ENCODE results near the gene SKI. TPM values are rescaled to one million over a fixed set of nuclear protein-coding genes. Genes with fewer than 3 reads are reported as not detected.

The SKI gene
- total and polyA plus RNA-seq, 9 of the 15 experiments (the other 6 are each of a cell fraction or from before 2014, with no cell fraction given): 0.10 to 60.5 (median 4.6) TPM

GRCh38 chr1:2328676-2329455 is 100.7 kb downstream of the SKI start:
- peaks cover 0 to 61% of the 10 kb centered on the region in 2 experiments; a peak in 2 of 5 replicates for H3K4me1 ChIP-seq (replicated peaks in 1 of 2; ENCODE audit: control insufficient read depth in 2 of 2, insufficient read depth in 2 of 2, low read length in 2 of 2)
- POLR2A ChIA-PET: no interaction called here
- no peaks in the 10 kb centered on the region for H3K9me1 ChIP-seq (ENCODE audit: control insufficient read depth, insufficient read depth, low read length)
- H3K27me3 ChIP-seq (ENCODE audit: control insufficient read depth in 2 of 2, insufficient read depth in 2 of 2, low read length in 2 of 2): peaks cover 60 to 96% of the 10 kb centered on the region in 2 experiments
- 16% methylated on average over 24 of the region's 24 CpGs for WGBS (ENCODE audit: insufficient coverage, low coverage, missing lambda C conversion rate)
- TF ChIP-seq ZNF79 (CRISPR knock-in tag; IDR thresholded peaks at IDR 0.05; ENCODE audit: low read depth) (no peak), ZNF696 (CRISPR knock-in tag; conservative IDR thresholded peaks at IDR 0.05) (no peak), HDAC6 (IDR thresholded peaks at IDR 0.05; ENCODE audit: low read depth, low read length) (no peak), DLX4 (CRISPR knock-in tag; IDR thresholded peaks at IDR 0.05) (no peak), RBFOX2 (IDR thresholded peaks at IDR 0.05; ENCODE audit: low read depth, low read length) (no peak), PHTF2 (CRISPR knock-in tag; IDR thresholded peaks at IDR 0.05) (no peak), ETS1 (conservative IDR thresholded peaks at IDR 0.05; ENCODE audit: control insufficient read depth, low read depth, low read length) (no peak), ILF3 (IDR thresholded peaks at IDR 0.05; ENCODE audit: borderline replicate concordance) (no peak)
- peaks cover 13% of the 10 kb centered on the region; the same call in 1 of the 2 replicates for H4K20me1 ChIP-seq (replicated peaks; ENCODE audit: control insufficient read depth, insufficient read depth, low read length)
- H3K9me3 ChIP-seq (replicated peaks; ENCODE audit: control insufficient read depth, insufficient read depth, low read depth, low read length): no peaks in the 10 kb centered on the region
- H3K27ac ChIP-seq (ENCODE audit: extremely low read depth, low read depth, low read length): no peak overlapping the region
- intact Hi-C loops (cut with micrococcal nuclease): no loop called here
- no TSS peak for BruUV-seq (replicated peaks)
- no peak overlapping the region for H3K4me2 ChIP-seq (ENCODE audit: insufficient read depth, low read length)
- no peak for FAIRE-seq
- no peak; the same call in 2 of the 3 replicates for ATAC-seq
- DNase-seq (ENCODE audit: extremely low read depth in 1 of 4, low spot score in 3 of 4): no peak
- no peak overlapping the region for H3K4me3 ChIP-seq
- no peaks in the 10 kb centered on the region for H3K36me3 ChIP-seq (ENCODE audit: control insufficient read depth, insufficient read depth, low read length)
- CTCF ChIA-PET (ENCODE audit: low intra/inter-chr PET ratio): no interaction called here
- in situ Hi-C loops (cut with MboI): no loop called here
- no peaks in the 10 kb centered on the region for H3K79me2 ChIP-seq (ENCODE audit: control insufficient read depth, insufficient read depth, low read length)
- H3K9ac ChIP-seq (ENCODE audit: insufficient read depth in 1 of 2, low read depth in 2 of 2, low read length in 2 of 2): no peak overlapping the region; a peak in 1 of 4 replicates
- no peak overlapping the region for H2AFZ ChIP-seq (ENCODE audit: low read depth, low read length)

Measured in K562 (cell line).